Ovary (tissue), 3 donors: ENCODE results near the gene RAB6B.

Source experiments
- CTCF ChIP-seq, 3 donors: fragments of 450-650 bp in 2 of 3; fragments of 200-600 bp in 1 of 3; IDR thresholded peaks; one replicate each; pipeline versions ENCODE4 v1.5.1 to v1.8.0; 2016 to 2022; ENCODE audit warnings: antibody characterized with exemption in 3 of 3, mild to moderate bottlenecking in 1 of 3
- POLR2A ChIP-seq: fragments of 450-650 bp; IDR thresholded peaks from one replicate; pipeline ENCODE4 v1.6.1; 2017; ENCODE audit warnings: antibody characterized with exemption, mild to moderate bottlenecking, moderate library complexity
- donor health status: DM: no; HTN: no; CAD: no.

DNA sequence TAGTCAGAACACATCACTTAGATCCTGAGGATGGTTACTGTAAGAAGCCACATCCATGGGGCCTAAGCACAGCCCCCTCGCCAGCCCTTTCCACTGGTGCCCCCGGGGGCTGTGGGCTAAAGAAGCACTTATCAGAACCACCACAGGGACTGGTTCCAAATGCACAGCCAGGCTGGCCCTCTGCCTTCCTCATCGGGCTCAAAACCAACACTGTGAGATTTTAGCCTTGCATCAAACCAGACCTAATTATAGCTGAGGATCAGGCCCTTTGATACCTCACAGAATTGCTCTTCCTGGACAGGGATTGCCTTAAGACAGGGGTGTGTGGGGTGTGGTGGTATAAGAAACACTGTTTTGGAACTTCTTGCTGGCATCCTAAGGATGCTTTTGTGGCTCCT, 66.4 kb downstream of the RAB6B start:
- TF ChIP-seq CTCF (IDR thresholded peaks at IDR 0.05): no peak
- TF ChIP-seq POLR2A: no peak
